GM18951 (cell line): Measurements from ENCODE around the gene TRIM29.

ENCODE experiments used
- POLR2A ChIP-seq: IDR thresholded peaks from 4 replicates; pipeline ENCODE4 v1.6.1; 2011; ENCODE audit warnings: mild to moderate bottlenecking; ENCODE audit not compliant: insufficient read length, insufficient read depth; ENCODE audit errors: extremely low read depth
- in situ Hi-C: fragments of 300-500 bp; cut with MboI; formaldehyde crosslinking; loops from one replicate; pipeline ENCODE4 v1.12.0; 2022; ENCODE audit warnings: low sequenced_read_pairs, mixed read lengths, inconsistent platforms; ENCODE audit not compliant: unreplicated experiment

The TRIM29 gene

GRCh38 chr11:120061761-120062560 is 76.0 kb downstream of the TRIM29 start:
- in situ Hi-C loops = no loop called here
- no peak for TF ChIP-seq POLR2A
